HepG2 (cell line): ENCODE measurements around the gene ANKRD12. TPM values are rescaled to one million over a fixed set of nuclear protein-coding genes. Genes with fewer than 3 reads are reported as not detected.

Experiments
- EP300 ChIP-seq, 3 experiments: sonication (generic) in 1 of 3; formaldehyde crosslinking in 1 of 3; IDR thresholded peaks; 2 replicates each; pipeline versions ENCODE4 v1.5.1 to v1.6.1; 2011 to 2020; ENCODE audit warnings: low read depth in 2 of 3, low read length in 2 of 3, borderline replicate concordance in 1 of 3, improper control_type of control experiment in 1 of 3, mild to moderate bottlenecking in 1 of 3, missing genetic modification reagents in 1 of 3, moderate library complexity in 1 of 3
- GATAD1 ChIP-seq: IDR thresholded peaks from 2 replicates; pipeline ENCODE4 v1.6.1; 2016; ENCODE audit warnings: missing genetic modification reagents, missing compliant biosample characterization
- HOXA5 ChIP-seq: sonication (generic); formaldehyde crosslinking; IDR thresholded peaks from 2 replicates; pipeline ENCODE4 v1.4.0; 2020; ENCODE audit warnings: missing genetic modification reagents
- NFIC ChIP-seq: IDR thresholded peaks from 2 replicates; pipeline ENCODE4 v1.6.1; 2012; ENCODE audit warnings: mild to moderate bottlenecking, low read length, inconsistent platforms
- RBM22 ChIP-seq: fragments of 200-400 bp; formaldehyde crosslinking; optimal IDR thresholded peaks from 2 replicates; pipeline ENCODE3; 2017; ENCODE audit warnings: mild to moderate bottlenecking, low read length, moderate library complexity
- ZFP36L2 ChIP-seq: sonication (generic); formaldehyde crosslinking; IDR thresholded peaks from 2 replicates; pipeline ENCODE4 v1.4.0; 2020; ENCODE audit warnings: missing genetic modification reagents
- ZNF629 ChIP-seq: sonication (generic); formaldehyde crosslinking; conservative IDR thresholded peaks from 2 replicates; pipeline ENCODE4 v1.5.0; 2020; ENCODE audit warnings: missing genetic modification reagents
- ZNF709 ChIP-seq: sonication (generic); formaldehyde crosslinking; IDR thresholded peaks from 2 replicates; pipeline ENCODE4 v1.5.0; 2020; ENCODE audit warnings: mild to moderate bottlenecking, missing genetic modification reagents
- polyA plus RNA-seq, 8 experiments: library from polyadenylated mRNA; depleted of rRNA in 3 of 8; stranded (reverse) in 7 of 8; unstranded in 1 of 8; fragments of >200 nt; fragmentation: Illumina TruSeq in 4 of 8; extraction: Trizol in 4 of 8; gene quantifications; 2 replicates each; pipeline versions ENCODE4 v1.2.1 to v1.2.3, GENCODE V29; 2011 to 2016; ENCODE audit warnings: low read depth in 4 of 8, missing spikeins in 1 of 8, mixed read lengths in 1 of 8; ENCODE audit not compliant: insufficient read depth in 1 of 8
- small RNA-seq, 3 experiments: library from RNA; depleted of rRNA; stranded (forward); fragments of <200 nt; gene quantifications; one replicate each; pipeline ENCODE3, GENCODE V24; 2012; ENCODE audit warnings: low read depth in 2 of 3, low replicate concordance in 1 of 3; ENCODE audit not compliant: insufficient read length in 3 of 3, insufficient read depth in 2 of 3
- total RNA-seq, 5 experiments: library from RNA; depleted of rRNA; stranded (reverse); fragments of >200 nt; fragmentation: Illumina TruSeq; extraction: Trizol; gene quantifications; 2 replicates each; pipeline ENCODE4 v1.2.3, GENCODE V29; 2016; ENCODE audit warnings: low read depth in 1 of 5

The ANKRD12 gene
- total and polyA plus RNA-seq, 2 of the 13 experiments (the other 11 are each of a cell fraction or from before 2014, with no cell fraction given): 6.0 to 23.2 TPM

- TF ChIP-seq EP300 (IDR thresholded peaks at IDR 0.05; ENCODE audit: low read depth in 2 of 2, low read length in 2 of 2) (no peak), EP300 (CRISPR knock-in tag; IDR thresholded peaks at IDR 0.05; ENCODE audit: borderline replicate concordance) (no peak), ZNF709 (CRISPR knock-in tag) (no peak), HOXA5 (CRISPR knock-in tag) (no peak), ZNF629 (CRISPR knock-in tag) (no peak), RBM22 (no peak), ZFP36L2 (no peak), GATAD1 (CRISPR knock-in tag) (no peak), NFIC (no peak)
These were observed 198.6 kb downstream of the ANKRD12 start (continued) for GRCh38 chr18:9334973-9335696.

Small RNA genes within 50 kb of the gene (small RNA-seq; reads per million reads assigned to genes)
- 0 reads per million in 3 experiments for gene RF00019

Other genes with a start within 250 kb of the ANKRD12 start
- gene NDUFV2, start 34.1 kb upstream of the ANKRD12 start, total RNA-seq (2016; rRNA removed; fragmentation: Illumina TruSeq; extraction: Trizol): 299 and 369 TPM in 2 replicates
- gene NDUFV2, start 34.1 kb upstream of the ANKRD12 start, polyA plus RNA-seq (2011; rRNA removed): 179 and 216 TPM in 2 replicates
- gene TWSG1, start 198.0 kb downstream of the ANKRD12 start, total RNA-seq (2016; rRNA removed; fragmentation: Illumina TruSeq; extraction: Trizol): 8.0 and 9.4 TPM in 2 replicates
- gene TWSG1, start 198.0 kb downstream of the ANKRD12 start, polyA plus RNA-seq (2011; rRNA removed): 6.6 and 7.1 TPM in 2 replicates